ENCODE data around the gene MYOM3.

Gene MYOM3

DNA sequence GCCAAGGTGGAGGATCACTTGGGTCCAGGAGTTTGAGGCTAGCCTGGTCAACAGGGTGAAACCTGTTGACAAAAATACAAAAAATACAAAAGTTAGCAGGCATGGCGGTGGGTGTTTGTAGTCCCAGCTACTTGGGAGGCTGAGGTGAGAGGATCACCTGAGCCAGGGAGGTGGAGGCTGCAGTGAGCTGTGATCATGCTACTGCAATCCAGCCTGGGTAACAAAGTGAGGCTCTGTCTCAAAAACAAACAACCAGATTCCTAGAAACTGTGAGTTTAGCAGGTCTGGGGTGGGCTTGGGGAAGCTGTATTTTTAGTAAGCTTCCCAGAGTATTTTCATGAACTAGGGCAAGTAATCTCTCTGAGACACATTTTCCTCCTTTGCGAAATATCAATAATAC is 5.2 kb upstream of the MYOM3 start:
- no peak for DNase-seq

DNA sequence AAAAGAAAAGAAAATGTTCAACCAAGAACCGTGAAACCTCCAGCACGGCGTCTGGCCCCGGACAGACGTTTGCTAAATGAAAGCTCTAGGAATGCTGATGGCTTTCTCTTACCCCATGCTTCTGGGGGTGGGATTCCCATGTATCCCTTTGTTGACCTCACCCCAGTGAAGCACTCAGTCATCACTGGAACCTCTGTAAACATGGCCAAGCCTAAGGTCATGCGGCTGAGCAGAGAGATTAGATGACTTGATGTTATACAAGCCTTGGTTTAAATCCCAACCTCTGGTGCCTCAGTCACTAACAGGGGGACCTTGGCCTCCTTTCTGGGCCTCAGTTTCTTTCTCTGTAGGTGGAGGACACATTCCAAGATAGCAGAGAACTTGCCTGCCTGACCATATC is 2.8 kb upstream of the MYOM3 start:
- no peak for DNase-seq

DNA sequence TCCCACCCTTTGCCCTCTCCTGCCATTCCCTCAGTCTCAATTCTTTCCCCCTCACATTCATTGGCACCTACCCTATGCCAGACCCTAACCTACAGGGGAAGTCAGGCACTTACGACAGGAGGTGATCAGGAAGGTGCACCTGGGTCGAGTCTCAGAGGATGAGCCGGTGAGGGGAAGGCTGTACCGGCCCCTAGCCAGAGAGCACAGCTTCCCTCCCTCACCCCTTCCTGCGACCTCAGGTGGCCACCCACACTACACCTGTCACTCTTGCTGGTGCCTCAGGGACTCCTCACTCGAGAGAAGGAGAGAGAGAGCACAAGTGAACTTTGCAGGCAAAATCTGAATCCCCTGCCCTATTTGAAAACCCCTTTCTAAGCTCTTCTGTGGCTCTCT is 1.7 kb upstream of the MYOM3 start:
- no peak for DNase-seq

DNA sequence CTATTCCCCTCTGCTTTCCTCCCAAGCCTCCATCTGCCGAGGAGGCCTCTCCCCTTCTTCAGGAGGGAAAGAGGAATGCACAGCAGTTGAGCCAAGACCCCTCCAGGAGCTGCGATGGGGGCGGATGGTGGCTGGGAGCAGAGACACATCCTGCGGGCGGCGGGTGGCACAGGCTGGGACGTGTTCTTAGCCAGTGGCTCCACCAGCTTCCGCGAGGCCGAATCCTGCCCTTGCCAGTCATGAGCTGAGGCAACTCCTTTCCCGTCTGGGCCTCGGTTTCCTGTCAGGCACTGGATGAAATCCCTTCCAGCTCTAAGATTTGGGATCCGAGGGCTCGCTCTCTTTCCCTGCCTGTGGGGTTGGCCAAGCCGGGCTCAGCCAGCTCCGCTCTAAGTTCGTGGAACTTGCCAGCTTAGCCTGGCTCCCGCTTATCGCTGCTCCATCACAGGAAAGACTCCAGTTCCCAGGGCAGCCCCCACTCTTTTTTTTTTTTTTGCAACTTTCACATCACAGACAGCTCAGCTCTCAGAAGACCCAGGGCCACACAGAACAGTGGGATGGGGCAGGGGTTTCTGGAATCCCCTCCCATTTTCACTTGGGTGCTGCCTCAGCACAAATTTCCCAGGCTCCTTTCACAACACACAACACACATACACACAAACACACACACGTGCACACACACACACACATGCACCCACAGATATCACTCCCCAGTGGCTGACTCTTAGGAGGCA is 506 bp downstream of the MYOM3 start:
- DNase-seq = no peak

DNA sequence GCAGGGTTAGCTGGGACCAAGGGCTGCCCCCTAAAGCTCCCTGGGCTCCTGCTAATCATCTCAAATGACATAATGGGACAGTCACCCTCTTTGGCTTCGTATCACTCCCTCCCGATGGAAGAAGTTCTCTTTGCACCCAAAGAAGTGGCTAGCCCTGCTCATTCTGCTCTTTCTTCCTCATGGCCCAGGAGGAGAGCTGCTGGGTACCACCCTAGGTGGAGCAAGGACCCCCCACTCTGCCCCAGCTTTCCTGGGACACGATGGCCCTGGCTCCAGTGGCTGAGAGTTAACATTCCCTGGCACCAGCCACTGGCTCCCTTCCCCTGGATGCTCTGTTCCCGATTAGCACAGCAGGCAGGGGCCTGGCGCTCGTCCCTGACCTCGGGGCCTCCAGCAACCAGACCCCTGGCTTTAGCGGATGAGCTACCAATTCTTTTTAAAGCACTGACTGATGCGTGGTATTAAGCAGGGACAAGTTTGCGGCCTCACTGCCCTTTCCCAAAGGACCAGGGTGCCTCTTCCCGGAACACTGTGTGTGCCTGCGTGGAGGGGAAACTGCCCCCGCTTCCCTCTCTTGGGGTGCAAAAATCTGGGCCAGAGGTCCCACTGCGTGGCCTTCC is 1.2 kb downstream of the MYOM3 start:
- DNase-seq = no peak

DNA sequence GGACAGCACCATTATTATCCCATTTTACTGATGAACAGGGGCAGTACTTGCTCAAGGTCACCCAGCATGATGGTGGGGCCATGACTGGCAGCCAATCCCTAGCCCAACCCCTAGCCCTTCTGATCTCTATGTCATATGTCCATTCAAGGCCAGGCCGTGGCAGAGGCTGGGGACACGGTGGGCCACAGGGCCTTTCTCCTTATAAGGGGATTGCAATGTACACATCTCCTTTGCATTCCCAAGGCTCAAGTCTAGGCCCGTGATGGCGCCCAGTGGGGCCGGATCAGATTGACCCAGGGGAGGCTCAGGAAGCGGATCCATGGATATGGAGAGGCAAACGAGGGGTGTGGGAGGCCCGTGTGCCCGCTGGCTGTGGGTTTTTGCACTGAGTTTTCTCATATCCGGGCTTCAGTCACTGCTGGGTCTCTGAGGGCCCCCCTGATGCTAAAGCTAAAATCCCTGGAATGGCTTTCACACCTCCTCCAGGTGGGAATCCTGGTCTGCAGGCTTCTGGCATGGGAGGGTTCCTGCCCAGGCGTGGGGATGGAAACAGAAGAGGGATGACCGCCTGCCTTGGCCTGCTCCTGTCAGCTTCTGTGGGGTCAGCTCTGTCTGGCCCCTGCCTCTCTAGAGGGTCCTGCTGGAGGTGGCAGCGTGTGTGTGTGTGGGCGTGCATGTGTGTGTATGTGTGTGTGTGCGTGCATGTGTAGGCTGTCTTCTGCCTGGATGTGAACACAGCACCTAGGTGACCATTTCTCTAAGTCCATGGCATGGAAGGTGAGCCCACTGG is 2.1 kb downstream of the MYOM3 start:
- DNase-seq = no peak

DNA sequence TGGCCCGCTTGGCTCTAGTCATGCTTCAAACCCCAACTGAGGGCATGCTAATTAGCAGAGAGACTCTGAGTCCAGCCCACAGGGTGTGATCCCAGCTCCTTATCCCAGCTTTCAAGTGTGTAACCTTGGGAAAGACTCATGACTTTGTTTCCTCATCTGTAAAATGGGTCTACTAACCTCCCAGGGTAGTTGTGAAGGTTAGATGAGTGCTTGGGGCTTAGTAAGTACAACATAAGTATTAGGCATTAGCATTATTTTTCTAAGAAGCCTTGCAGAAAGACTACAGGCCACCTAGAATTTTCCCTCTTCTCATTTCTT is 2.8 kb downstream of the MYOM3 start:
- DNase-seq = no peak

DNA sequence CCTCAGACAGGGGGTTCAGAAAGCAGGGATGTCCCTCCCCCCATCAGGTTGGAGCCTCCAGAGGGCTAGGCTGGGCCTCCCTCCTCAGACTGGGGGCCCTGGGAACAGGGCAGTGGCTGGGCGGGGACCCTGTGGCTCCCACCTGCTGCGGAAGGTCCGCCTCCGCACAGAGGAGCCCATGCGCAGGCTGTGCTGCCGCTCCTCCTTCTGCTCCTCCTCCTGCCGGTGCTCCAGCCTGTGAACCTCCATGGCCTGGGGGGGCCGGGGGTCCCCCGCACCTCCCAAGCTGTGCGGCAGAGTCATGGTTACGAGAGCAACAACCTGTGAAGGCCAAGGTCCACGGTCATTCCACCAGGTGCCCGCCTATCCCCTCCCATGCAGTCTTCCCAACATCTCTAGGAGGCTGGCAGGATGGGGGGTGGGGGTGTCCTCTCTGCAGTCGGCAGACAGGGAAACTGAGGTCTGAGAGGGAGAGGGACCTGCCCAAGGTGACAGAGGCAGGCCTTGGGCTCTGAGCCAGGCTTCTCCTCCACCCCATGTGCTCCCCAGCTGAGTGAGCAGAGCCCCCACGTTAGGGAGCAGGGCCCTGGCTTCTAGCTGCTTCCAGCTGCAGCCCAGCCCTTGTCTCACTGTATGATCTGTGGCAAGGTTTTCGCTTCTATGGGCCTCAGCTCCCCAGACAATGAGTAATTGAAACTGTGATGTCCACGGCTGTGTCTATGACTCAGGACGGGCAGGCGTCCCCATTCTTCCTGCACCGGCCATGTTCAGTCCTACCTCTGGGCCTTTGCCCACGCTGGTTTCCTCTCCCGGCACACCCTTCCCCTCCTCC is 3.4 kb downstream of the MYOM3 start:
- no peak for DNase-seq

DNA sequence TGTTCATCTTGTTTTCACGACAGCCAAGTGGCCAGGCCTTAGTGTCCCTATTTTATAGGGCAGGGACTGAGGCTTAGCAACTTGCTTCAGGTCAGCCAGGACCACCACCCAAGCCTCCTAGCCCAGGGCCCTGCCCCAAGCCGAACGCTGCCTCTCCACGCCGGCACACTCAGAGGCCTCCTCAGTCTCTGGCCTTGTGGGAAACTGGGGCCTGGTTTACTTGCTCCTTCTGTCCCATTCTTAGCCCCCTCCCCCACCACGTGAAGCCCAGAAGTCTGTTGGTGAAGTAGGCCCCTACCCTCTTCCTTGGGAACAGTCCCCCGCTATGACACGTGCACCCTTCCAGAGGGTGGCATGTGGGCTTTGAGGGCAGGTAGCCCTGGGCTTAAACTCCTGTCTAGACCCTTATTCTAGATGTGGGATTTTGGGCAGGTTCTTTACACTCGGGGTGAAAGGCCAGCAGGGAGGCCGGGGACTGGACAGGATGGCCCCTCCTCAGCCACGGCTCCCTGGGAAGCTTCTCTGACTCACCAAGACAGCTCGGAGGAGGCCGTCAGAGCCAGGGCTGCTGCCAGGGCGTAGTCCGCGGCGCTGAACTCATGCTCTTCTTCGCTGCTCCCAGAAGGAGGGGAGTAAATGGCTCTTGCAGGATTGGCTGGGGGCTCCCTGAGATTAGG is 4.3 kb downstream of the MYOM3 start:
- DNase-seq = no peak

DNA sequence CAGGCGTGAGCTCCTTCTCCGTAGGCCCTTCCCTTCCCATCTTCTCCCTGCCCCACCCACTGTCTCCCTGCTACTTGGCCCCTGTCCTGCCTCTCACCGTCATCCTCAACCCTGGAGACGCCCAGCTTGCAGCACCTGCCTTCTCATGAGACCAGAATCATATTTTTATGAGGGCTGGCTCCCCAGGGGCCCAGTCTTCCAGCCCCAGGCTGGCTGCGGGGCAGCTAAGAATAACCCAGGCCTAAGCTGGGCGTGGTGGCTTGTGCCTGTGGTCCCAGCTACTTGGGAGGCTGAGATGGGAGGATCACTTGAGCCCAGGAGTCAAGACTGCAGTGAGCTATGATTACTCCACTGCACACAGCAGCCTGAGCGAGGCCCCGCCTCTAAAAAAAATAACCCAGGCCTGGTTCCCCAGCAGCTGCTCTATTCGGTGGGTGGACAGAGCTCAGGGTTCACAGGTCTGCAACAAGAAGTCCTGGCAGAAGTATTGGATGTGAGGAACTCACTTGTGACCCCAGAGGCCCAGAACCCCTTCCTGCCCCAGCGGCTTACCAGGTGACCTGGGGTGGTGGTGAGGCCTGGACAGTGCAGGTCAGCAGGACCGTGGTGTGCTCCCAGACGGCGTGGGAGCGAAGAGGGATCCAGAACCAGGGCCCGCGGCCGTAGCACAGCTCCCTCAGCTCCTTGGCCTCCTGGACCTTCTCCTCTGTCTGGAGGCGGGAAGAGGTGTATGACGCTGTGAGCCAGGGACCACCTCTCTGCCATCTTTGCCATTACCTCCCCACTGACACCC is 6.4 kb downstream of the MYOM3 start:
- DNase-seq = no peak

DNA sequence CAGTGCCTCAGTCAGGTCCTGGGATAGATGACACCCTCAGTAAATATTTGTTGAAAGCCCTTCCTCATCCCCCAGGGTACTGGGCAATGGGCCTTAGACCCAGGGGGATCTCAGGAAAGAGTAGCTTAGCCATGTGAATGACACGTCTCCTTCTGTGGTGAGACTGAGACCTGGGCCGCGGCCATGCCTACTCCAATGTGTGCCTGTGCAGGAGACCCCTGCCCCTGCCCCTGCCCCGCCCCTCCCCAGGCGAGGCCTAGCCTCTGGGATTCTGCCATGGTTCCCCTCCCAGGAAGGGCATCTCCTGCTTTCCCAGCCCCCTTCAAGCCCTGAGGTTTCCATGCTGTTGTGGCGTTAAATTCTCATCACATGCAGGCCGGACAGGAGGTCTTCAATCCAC is 7.1 kb downstream of the MYOM3 start:
- DNase-seq = no peak

DNA sequence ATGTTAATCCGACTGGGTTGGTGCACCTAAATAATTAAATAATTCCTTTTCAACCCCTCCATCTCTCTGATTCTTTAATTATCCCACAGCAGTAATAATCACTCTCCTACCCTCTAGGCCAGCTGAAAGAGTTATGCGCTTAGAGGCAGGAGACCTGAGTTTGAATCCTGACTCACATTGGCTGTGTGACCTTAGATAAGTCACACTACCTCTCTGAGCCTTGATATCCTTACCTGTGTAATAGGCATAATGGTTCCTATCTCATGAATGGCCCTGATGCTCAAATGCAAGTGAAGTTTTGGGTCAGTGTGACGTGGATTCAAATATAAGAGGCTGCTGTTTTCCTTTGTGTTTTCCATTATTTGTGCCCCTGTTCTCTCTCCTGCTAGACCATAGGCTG is 8.1 kb downstream of the MYOM3 start:
- no peak for DNase-seq

DNA sequence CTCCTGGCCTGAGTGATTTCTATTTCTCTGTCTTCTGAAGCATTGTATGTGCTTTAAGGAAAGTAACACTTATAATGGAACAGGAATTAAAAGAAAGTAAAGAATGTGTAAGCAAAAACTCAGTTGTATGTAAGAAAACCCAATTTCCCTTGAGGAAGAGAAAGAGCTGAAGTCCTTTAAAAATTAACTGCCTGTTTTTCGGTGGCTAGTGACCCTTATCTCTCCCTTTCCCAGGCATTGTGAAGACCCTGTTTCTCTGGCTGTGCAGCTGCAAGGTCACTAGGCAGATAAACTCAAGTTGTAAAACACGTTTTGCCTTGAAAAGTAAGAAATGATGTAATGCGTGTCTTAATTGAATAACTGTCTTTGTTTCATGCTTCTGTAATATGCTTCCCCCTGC is 8.5 kb downstream of the MYOM3 start:
- no peak for DNase-seq

DNA sequence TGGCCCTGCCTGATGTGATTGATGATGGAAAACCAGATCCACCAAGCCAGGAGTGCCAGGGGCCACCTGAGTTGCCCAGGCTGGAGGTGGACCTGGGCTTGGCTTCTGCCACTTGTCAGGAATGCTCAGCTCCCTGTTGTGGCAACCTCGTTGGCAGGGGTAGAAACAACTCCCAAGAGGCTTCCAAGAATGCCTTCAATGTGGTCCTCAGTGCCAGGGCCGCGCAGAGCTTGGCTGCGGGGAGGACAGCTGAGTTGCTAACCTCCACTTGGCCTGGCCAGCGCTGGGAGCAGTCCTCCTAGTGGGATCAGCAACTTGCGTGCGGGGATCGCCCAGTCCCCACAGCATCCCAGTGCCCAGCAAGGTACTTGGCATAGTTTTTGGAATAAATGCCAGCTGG is 9.0 kb downstream of the MYOM3 start:
- DNase-seq = no peak

DNA sequence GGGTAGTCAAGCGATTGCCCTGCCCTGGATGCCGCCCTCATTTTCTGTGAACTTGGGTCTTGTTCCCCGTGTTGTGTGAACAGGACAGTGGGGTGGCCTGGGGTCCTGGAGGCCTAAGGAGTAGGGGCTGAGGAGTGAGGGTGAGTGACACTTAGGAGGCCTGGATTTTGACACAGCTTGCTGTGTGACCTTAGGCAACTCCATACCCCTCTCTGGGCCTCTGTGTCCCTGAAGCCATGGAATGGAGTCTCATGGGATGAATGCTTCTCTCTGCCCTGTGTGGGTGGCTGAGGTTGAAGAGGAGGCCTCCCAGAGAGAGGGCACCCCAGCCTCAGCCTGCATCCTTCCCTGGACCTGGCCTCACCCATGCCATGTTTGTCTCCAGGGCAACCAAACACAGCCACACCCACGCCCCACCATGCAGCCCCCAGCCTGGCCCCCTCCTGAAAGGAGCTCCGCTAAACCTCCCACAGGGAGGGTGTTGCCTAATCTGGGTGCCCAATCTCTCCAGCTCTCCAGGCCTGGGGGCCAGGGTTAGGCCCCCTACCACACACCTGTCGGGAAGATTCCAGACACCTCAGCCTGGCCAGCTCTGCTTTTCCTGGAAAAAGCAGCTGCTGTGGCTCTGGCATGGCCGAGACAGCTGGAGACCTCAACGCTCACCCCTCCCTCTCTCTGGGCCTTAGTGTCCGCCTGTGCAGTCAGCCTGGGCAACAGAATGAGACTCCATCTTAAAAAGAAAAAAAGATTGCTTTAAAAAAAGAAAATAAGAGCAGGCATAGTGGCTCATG is 9.9 kb downstream of the MYOM3 start:
- no peak for DNase-seq

DNA sequence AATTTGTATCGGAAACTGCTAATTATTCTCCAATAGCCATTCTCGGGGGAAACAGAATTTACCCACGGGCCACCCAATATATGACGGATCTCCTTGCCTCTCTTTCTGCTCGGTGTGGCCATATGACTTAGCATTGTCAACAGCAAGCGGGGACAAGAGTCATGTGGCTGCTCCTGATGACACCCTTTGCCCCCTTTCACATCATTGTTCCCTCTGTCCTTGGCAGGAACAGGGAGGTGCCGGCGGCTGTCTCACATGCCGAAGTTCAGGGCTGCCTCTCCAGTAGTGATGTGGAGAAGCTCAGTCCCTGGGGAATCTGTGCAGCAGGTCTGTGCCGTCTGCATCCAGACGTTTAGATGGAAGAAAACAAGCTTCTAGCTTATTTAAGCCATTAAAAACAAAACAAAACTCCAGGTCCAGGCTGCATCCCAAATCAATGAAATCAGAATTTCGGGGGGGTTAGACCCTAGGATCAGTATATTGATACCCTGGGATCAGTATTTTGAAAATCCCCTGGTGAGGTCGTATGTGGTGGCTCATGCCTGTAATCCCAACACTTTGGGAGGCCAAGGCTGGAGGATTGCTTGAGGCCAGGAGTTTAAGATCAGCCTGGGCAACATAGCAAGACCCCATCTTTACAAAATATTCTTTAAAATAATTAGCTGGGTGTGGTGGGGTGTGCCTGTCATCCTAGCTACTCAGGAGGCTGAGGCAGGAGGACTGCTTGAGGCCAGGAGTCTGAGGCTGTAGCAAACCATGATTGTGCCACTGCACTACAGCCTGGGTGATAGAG is 10.8 kb downstream of the MYOM3 start:
- no peak for DNase-seq

DNA sequence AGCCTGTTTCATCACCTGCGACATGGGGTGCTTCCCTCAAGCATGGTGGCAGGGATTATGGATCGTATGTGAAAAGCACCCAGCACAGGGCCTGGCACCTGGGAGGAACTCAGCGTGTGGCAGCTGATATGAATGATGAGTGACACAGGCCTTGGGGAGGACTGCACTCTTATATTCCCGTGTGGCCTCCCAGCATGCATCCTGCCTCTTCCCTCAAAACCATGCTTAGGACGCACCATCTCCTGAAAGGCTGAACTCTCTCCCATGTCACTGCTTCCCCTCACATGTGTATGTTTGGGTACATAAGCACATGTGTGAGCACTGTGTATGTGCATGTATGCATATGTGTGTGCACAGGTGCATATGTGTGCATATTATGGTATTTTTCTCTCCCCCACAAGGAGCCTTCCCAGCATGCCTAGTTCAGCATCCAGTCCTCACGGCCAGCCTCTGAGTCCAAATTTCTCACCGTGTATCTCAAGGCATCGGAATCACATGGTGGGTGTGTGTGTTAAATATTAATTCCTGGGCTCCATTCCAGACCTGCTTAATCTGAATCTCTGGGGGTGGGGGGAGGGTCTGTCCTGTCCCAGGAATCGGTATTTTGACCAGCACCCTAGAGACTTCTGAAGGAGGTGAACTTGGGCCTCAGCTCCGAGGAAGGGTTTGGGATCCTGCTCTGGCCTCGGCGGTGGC is 12.8 kb downstream of the MYOM3 start:
- no peak for DNase-seq

DNA sequence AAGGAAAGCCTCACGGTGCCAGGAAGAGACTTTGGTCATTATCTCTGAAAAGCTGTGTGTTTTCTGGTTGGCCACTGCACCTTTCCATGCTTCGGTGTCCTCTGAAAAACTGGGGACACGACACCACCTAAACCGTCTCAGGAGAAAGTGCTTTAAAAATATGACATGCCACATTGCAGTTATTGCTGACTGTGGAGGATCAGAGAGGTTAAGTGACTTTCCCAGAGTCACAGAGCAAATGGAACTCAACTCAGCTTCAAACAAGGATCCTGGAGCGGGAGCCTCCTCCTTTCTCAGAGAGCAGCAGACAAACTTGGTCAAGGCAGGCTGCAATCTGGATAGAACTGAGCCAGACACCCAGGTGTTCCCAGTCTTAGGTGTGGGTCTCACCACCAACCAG is 13.8 kb downstream of the MYOM3 start:
- no peak for DNase-seq

Data from amygdala (tissue), 56 donors.